Left ventricle myocardium inferior (tissue), 1 donor: ENCODE data around the gene SPINK8. TPM values are rescaled to one million over a fixed set of nuclear protein-coding genes. Genes with fewer than 3 reads are reported as not detected.
"Not testable (repeated sequence)": the region's sequence is repeated elsewhere in the genome, so short reads cannot be mapped to it uniquely, and the experiment has no call there.

Experiments
- DNase-seq: peaks from one replicate; pipeline ENCODE4 v3.0.0-alpha.2; 2020
- H3K27ac ChIP-seq: fragments of 200-600 bp; replicated peaks from 2 replicates; pipeline ENCODE4 v1.8.0; 2021
- H3K27me3 ChIP-seq: fragments of 200-600 bp; 2 replicates; pipeline ENCODE4 v1.8.0; 2021; ENCODE audit warnings: low read depth
- H3K36me3 ChIP-seq: fragments of 200-600 bp; 2 replicates; pipeline ENCODE4 v1.8.0; 2021
- H3K4me1 ChIP-seq: fragments of 200-600 bp; 2 replicates; pipeline ENCODE4 v1.8.0; 2021
- H3K4me3 ChIP-seq: fragments of 200-600 bp; 2 replicates; pipeline ENCODE4 v1.8.0; 2021; ENCODE audit warnings: mild to moderate bottlenecking, moderate library complexity
- H3K9me3 ChIP-seq: fragments of 200-600 bp; replicated peaks from 2 replicates; pipeline ENCODE4 v1.8.0; 2021
- CTCF ChIP-seq: fragments of 200-600 bp; IDR thresholded peaks from 2 replicates; pipeline ENCODE4 v1.8.0; 2021; ENCODE audit warnings: antibody characterized with exemption, mild to moderate bottlenecking, borderline replicate concordance
- intact Hi-C: fragments of 100-400 bp; cut with micrococcal nuclease; formaldehyde crosslinking; loops from one replicate; pipeline ENCODE4 v1.11.0; 2022
- total RNA-seq: library from RNA; stranded (reverse); fragmentation: NEBNext Ultra II Directional; extraction: Animal tissue kit (Norgen Biotek cat#: 25700); gene quantifications from one replicate; pipeline ENCODE4 v1.2.1, GENCODE V29; 2021
- donor health status: DM: no; HTN: yes; CAD: no; lungs with severe emphysema.

The SPINK8 gene
- total RNA-seq, 1 donor from 2014 or later, result not detected

- no peak for DNase-seq
- H3K27ac ChIP-seq, result no peak overlapping the region
- no peaks in the 10 kb centered on the region for H3K4me1 ChIP-seq
- no peak for TF ChIP-seq CTCF
- no peak overlapping the region for H3K4me3 ChIP-seq
- intact Hi-C loops, result no loop called here
- no peaks in the 10 kb centered on the region for H3K27me3 ChIP-seq
- no peaks in the 10 kb centered on the region for H3K9me3 ChIP-seq
- no peaks in the 10 kb centered on the region for H3K36me3 ChIP-seq
Measured at GRCh38 chr3:48343432-48343831, 10.0 kb upstream of the SPINK8 start.

GRCh38 chr3:48338635-48339034, 5.2 kb upstream of the SPINK8 start:
- DNase-seq, result no peak
- Histone ChIP-seq H3K27me3 (peaks cover 8% of the 10 kb centered on the region), H3K9me3 (peaks cover 18% of the 10 kb centered on the region), H3K4me3 (no peak overlapping the region), H3K4me1 (no peaks in the 10 kb centered on the region), H3K27ac (no peak overlapping the region), H3K36me3 (no peaks in the 10 kb centered on the region)
- no peak for TF ChIP-seq CTCF
- intact Hi-C loops, result no loop called here

- H3K4me3 ChIP-seq, H3K27ac ChIP-seq, H3K4me1 ChIP-seq, intact Hi-C loops, DNase-seq, H3K36me3 ChIP-seq: not testable (repeated sequence)
- Histone ChIP-seq H3K27me3 (peaks cover 10% of the 10 kb centered on the region), H3K9me3 (peaks cover 18% of the 10 kb centered on the region)
Measured at GRCh38 chr3:48337536-48337935, 4.1 kb upstream of the SPINK8 start.

- H3K36me3 ChIP-seq, H3K4me3 ChIP-seq, DNase-seq, intact Hi-C loops, H3K27ac ChIP-seq, H3K4me1 ChIP-seq: not testable (repeated sequence)
- Histone ChIP-seq H3K9me3 (peaks cover 18% of the 10 kb centered on the region), H3K27me3 (peaks cover 10% of the 10 kb centered on the region)
Measured at GRCh38 chr3:48335286-48335685, 1.8 kb upstream of the SPINK8 start.

- Histone ChIP-seq H3K9me3 (peaks cover 18% of the 10 kb centered on the region), H3K4me1 (no peaks in the 10 kb centered on the region), H3K36me3 (no peaks in the 10 kb centered on the region), H3K27ac (no peak overlapping the region), H3K4me3 (no peak overlapping the region), H3K27me3 (peaks cover 10% of the 10 kb centered on the region)
- intact Hi-C loops, result no loop called here
- no peak for DNase-seq
- no peak for TF ChIP-seq CTCF
Measured at GRCh38 chr3:48334605-48335004, 1.1 kb upstream of the SPINK8 start.

GRCh38 chr3:48331706-48332435, 1.6 kb downstream of the SPINK8 start:
- H3K27ac ChIP-seq, intact Hi-C loops, H3K4me1 ChIP-seq, H3K36me3 ChIP-seq, H3K4me3 ChIP-seq, DNase-seq: not testable (repeated sequence)
- H3K27me3 ChIP-seq, result peaks cover 10% of the 10 kb centered on the region
- peaks cover 18% of the 10 kb centered on the region for H3K9me3 ChIP-seq

- H3K27ac ChIP-seq, result no peak overlapping the region
- intact Hi-C loops, result no loop called here
- no peak for DNase-seq
- no peaks in the 10 kb centered on the region for H3K27me3 ChIP-seq
- H3K36me3 ChIP-seq, result no peaks in the 10 kb centered on the region
- peaks cover 27% of the 10 kb centered on the region for H3K9me3 ChIP-seq
- no peak overlapping the region for H3K4me3 ChIP-seq
- no peaks in the 10 kb centered on the region for H3K4me1 ChIP-seq
- TF ChIP-seq CTCF, result no peak
Measured at GRCh38 chr3:48320996-48321395, 12.5 kb downstream of the SPINK8 start.
